ENCODE results near the gene FOXP3.

FOXP3 gene

GRCh38 chrX:49212209-49212608 is 52.3 kb downstream of the FOXP3 start:
- DNase-seq, result no peak

GRCh38 chrX:49211074-49211473 is 53.4 kb downstream of the FOXP3 start:
- DNase-seq, result no peak

DNA sequence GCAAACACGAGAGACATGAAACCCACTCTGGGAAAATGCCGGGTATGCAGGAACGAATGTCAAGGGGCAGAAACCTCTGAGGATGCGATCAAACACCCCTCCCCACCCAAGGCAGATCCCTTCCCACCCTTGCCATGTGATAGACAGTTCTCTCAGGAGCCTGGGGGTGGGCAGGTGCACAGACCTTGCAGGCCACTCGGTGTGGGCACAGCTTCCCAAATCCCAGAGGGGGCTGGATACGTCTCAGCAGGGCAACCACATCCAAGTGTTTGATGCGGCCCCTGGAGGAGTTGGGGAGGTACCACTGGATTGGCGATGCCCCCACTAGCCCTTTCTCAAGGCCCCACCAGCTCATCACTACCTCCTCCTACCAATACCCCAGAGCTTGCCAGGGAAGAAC is 54.1 kb downstream of the FOXP3 start:
- no peak for DNase-seq

DNA sequence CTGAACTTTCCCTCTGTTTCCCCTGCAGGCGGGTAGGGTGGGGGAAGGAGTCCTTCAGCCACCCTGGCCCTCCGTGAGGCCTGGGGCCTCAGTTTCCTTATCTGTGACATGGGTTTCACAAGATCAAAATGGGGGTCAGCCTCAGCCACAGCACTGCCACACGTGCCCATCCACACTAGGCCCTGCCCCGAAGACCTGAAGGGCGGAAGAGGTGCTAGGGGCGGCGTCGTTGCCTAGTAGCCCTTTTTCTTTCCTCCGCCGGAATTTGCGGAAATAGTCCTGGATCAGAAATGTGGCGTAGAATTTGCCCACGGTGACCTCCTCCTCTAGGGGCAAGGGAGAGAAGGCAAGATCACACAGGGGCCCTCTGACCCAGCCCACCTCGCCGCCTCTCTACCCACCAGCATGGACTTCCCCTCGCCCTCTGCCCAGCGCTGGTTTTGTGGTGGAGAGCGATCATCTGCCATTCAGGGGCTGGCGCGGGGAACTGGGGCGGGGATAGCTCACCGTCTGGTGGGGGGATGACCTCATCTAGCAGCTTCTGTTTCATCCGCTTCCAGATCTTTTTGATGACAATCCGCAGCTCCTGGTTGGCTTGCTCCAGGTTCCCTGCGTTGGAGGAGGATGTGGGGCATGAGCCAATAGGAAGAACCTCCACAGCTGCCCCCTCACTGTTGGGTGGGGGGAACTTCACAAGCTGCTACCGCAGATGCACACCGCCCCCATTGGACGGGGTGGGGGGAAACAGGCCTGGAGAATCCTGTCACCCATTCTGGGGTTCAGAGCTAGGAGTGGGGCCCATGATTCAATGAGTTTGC is 54.9 kb downstream of the FOXP3 start:
- DNase-seq, result no peak

DNA sequence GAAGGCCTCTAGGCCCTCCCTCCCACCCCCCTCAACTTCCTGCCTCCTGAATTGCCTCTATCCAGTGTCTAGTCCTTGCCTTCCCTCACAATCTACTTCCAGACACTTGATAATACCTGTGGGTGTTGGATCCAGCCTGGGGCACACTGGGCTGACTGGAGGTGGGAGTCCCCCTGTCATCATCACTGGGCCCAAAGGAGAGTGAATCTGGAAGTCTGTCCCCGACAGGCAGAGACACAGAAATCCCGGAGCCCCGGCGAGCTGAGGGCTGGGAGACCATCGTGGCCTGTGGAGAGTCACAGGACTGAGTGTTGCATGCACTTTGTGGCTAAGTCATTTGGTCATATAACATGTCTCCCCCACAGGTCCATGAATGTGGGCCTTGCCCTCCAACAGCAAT is 56.1 kb downstream of the FOXP3 start:
- DNase-seq, result no peak

DNA sequence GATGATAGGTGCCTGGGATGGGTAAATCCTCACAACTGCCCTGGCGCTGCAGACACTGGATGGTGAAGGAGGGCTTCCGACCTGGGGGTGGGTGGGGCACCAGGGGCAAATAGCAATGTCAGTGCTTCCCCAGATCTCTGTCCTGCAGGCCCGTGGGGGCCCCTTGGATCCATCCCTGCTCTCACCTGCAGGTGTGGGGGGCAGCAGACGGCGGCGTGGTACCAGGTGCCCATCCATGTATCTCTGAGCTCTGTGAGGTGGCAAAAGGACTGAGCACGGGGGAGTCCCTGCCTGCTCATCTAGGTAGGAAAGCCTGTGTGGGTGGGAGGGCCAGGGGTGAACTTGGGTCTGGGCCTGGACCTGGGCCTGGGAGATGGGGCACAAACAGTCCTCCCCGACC is 58.0 kb downstream of the FOXP3 start:
- no peak for DNase-seq

DNA sequence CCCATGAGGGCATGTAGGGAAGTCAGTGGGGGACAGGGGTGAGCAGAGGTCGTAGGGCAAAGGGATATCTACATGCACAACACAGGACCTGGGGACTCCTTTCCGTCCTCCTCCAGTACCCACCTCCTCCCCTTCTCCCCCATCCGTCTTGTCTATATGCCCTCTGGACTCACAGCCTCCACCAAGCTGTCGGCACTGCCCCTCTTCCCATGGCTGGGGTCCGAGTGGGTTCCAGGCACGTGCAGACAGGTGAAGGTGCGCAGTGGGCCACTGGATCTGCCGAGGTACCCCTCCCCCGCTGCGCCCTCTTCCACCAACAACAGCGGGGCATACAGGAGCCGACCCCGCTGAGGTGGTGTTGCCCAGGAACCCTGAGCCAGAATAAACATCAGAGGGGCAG is 59.1 kb downstream of the FOXP3 start:
- DNase-seq, result no peak

DNA sequence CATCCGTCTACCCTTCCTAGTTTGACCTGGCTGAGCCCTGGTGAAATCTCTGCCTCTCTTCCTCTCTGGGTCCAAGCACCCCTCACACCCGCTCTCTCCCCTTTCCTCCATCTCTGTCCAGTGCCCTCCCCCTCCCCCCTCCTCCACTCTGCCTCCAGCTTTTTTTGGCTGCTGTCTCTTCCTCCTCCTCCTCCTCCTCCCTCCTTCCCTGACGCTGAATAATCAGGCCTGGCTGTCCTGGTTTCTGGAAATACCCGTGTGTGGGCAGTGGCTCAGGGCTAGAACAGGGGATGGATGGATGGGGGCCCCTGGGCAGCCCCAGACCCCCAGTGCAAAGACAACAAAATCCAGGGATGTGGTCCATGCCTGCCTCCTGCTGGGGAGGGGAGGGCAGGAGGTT is 59.8 kb downstream of the FOXP3 start:
- DNase-seq, result no peak

GRCh38 chrX:49204017-49204416 is 60.5 kb downstream of the FOXP3 start:
- DNase-seq, result no peak

GRCh38 chrX:49203536-49203935 is 61.0 kb downstream of the FOXP3 start:
- no peak for DNase-seq

DNA sequence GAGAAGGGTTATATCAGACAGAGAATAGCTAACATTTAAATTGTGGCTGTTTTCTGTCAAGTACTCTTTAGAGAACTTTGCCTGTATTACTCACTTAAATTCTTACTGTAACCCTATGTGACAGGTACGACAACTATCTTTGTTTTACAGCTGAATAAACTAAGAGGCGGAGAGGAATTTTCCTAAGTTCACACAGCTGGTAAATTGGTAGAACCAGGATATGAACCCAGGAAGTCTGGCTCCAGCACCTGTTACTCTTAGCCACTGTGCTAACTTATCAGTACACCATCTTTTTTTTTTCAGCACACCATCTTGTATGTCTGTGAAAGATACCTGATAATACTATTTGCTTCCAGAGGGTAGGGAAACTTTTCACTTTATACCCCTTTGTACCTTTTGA is 62.5 kb downstream of the FOXP3 start:
- no peak for DNase-seq

All from NCI-H187 treated with DMSO at 0.1 percent for 48 hours (cell line).